PFSK-1 (cell line): ENCODE measurements around the gene PPM1F.

ENCODE experiments used
- FOXP2 ChIP-seq: optimal IDR thresholded peaks from 2 replicates; pipeline ENCODE3; 2011; ENCODE audit warnings: borderline replicate concordance, control low read depth, inconsistent platforms; ENCODE audit not compliant: insufficient read depth; ENCODE audit errors: extremely low read length, extremely low read depth
- POLR2AphosphoS5 ChIP-seq: IDR thresholded peaks from 2 replicates; pipeline ENCODE4 v1.6.1; 2012; ENCODE audit warnings: low read depth, mild to moderate bottlenecking, control low read depth, low read length, moderate library complexity
- REST ChIP-seq, 2 experiments: IDR thresholded peaks; 2 replicates each; pipeline versions ENCODE4 v1.6.1 to v1.8.0; 2011 to 2012; ENCODE audit warnings: low read depth in 2 of 2, low read length in 2 of 2, control low read depth in 1 of 2, inconsistent platforms in 1 of 2, mild to moderate bottlenecking in 1 of 2, moderate library complexity in 1 of 2; ENCODE audit not compliant: insufficient read depth in 1 of 2
- TAF1 ChIP-seq: IDR thresholded peaks from 2 replicates; pipeline ENCODE4 v1.6.1; 2012; ENCODE audit warnings: low read length, control low read depth, borderline replicate concordance; ENCODE audit not compliant: insufficient read depth

- TF ChIP-seq POLR2AphosphoS5 (no peak), FOXP2 (no peak), TAF1 (no peak), REST (IDR thresholded peaks at IDR 0.05; ENCODE audit: insufficient read depth in 1 of 2, low read depth in 2 of 2, low read length in 2 of 2) (no peak)
Measured at GRCh38 chr22:21975273-21975672, 22.6 kb upstream of the PPM1F start.
